Liver (tissue), 9 donors: Measurements from ENCODE around the gene BAZ2B. TPM values are rescaled to one million over a fixed set of nuclear protein-coding genes. Genes with fewer than 3 reads are reported as not detected.
A peak's percentile ranks its signal among the peaks of the same experiment; 100 is the strongest.

Source experiments
- DNase-seq: peaks from one replicate; pipeline ENCODE4 v3.0.0-alpha.2; 2017; ENCODE audit warnings: low spot score
- H3K27ac ChIP-seq, 2 donors: one replicate each; pipeline ENCODE4 v1.7.0; 2013; ENCODE audit warnings: inconsistent platforms in 2 of 2, low read length in 2 of 2, control low read depth in 1 of 2, low read depth in 1 of 2, mild to moderate bottlenecking in 1 of 2
- H3K27me3 ChIP-seq, 4 donors: one replicate each; pipeline versions ENCODE4 v1.6.1 to v1.7.0; 2013; ENCODE audit warnings: low read length in 3 of 4, inconsistent platforms in 1 of 4, mild to moderate bottlenecking in 1 of 4, moderate library complexity in 1 of 4; ENCODE audit not compliant: control insufficient read depth in 4 of 4, insufficient read depth in 4 of 4
- H3K36me3 ChIP-seq, 4 donors: one replicate each; pipeline versions ENCODE4 v1.6.1 to v1.7.0; 2013; ENCODE audit warnings: low read length in 3 of 4, mild to moderate bottlenecking in 3 of 4, low read depth in 1 of 4, moderate library complexity in 1 of 4; ENCODE audit not compliant: control insufficient read depth in 4 of 4, insufficient read depth in 3 of 4
- H3K4me1 ChIP-seq, 4 donors: one replicate each; pipeline versions ENCODE4 v1.6.1 to v1.7.0; 2013; ENCODE audit warnings: low read length in 3 of 4, mild to moderate bottlenecking in 3 of 4, moderate library complexity in 1 of 4; ENCODE audit not compliant: control insufficient read depth in 4 of 4, insufficient read depth in 4 of 4
- H3K4me3 ChIP-seq, 3 donors: one replicate each; pipeline versions ENCODE4 v1.6.1 to v1.7.0; 2013; ENCODE audit warnings: low read length in 3 of 3, control low read depth in 1 of 3, low read depth in 1 of 3, mild to moderate bottlenecking in 1 of 3
- H3K9ac ChIP-seq, 2 donors: one replicate each; pipeline ENCODE4 v1.7.0; 2013; ENCODE audit warnings: low read length in 2 of 2, mild to moderate bottlenecking in 2 of 2, moderate library complexity in 2 of 2, control low read depth in 1 of 2, low read depth in 1 of 2
- H3K9me3 ChIP-seq, 4 donors: one replicate each; pipeline versions ENCODE4 v1.6.1 to v1.7.0; 2013; ENCODE audit warnings: low read length in 3 of 4; ENCODE audit not compliant: control insufficient read depth in 4 of 4
- CTCF ChIP-seq: fragments of 150-350 bp; IDR thresholded peaks from 2 replicates; pipeline ENCODE4 v1.5.1; 2017; ENCODE audit warnings: improper control_type of control experiment, low read depth, low read length; ENCODE audit not compliant: missing input control
- FOXA1 ChIP-seq: IDR thresholded peaks from 2 replicates; pipeline ENCODE4 v1.6.1; 2016; ENCODE audit warnings: antibody characterized with exemption
- FOXA2 ChIP-seq: IDR thresholded peaks from 2 replicates; pipeline ENCODE4 v1.6.1; 2016; ENCODE audit warnings: antibody characterized with exemption
- HNF4A ChIP-seq, 2 donors: conservative IDR thresholded peaks; 2 replicates each; pipeline ENCODE4 v1.6.1; 2016; ENCODE audit warnings: antibody characterized with exemption in 2 of 2, mild to moderate bottlenecking in 2 of 2
- HNF4G ChIP-seq: IDR thresholded peaks from 2 replicates; pipeline ENCODE4 v1.6.1; 2016; ENCODE audit warnings: antibody characterized with exemption
- JUND ChIP-seq, 2 donors: IDR thresholded peaks; 2 replicates each; pipeline ENCODE4 v1.6.1; 2016; ENCODE audit warnings: antibody characterized with exemption in 2 of 2
- REST ChIP-seq: IDR thresholded peaks from 2 replicates; pipeline ENCODE4 v1.6.1; 2016; ENCODE audit warnings: antibody characterized with exemption, mild to moderate bottlenecking
- SP1 ChIP-seq: IDR thresholded peaks from 2 replicates; pipeline ENCODE4 v1.6.1; 2018; ENCODE audit warnings: antibody characterized with exemption, mild to moderate bottlenecking
- TAF1 ChIP-seq: conservative IDR thresholded peaks from 2 replicates; pipeline ENCODE4 v1.6.1; 2016; ENCODE audit warnings: antibody characterized with exemption, mild to moderate bottlenecking
- WGBS: extraction: QIAGEN DNeasy Blood & Tissue Kit; methylation state at CpG from one replicate; pipeline ENCODE4 v1.1.7; 2013; 5-methylcytosine and 5-hydroxymethylcytosine counted together
- polyA plus RNA-seq, 2 donors: library from polyadenylated mRNA; stranded (reverse) in 1 of 2; unstranded in 1 of 2; fragments of 200-250 nt in 1 of 2; fragments of >200 nt in 1 of 2; fragmentation: Nextera tagmentation in 1 of 2; extraction: Ambion mirVana in 1 of 2; gene quantifications; one replicate each; pipeline versions ENCODE4 v1.2.1 to v1.2.3, GENCODE V29; 2013 to 2015
- total RNA-seq, 2 donors: library from RNA; depleted of rRNA; stranded (reverse); fragments of >200 nt; gene quantifications; one replicate each; pipeline ENCODE4 v1.2.3, GENCODE V29; 2014
- TF ChIP-seq, protein P1 (sequence below): IDR thresholded peaks from 2 replicates; pipeline ENCODE4 v1.6.1; 2016; ENCODE audit warnings: antibody characterized with exemption
- donor health status: healthy.
- donor health status: healthy.
- donor health status: healthy.
- donor health status: healthy.
- donor health status: healthy.

Gene BAZ2B, protein sequence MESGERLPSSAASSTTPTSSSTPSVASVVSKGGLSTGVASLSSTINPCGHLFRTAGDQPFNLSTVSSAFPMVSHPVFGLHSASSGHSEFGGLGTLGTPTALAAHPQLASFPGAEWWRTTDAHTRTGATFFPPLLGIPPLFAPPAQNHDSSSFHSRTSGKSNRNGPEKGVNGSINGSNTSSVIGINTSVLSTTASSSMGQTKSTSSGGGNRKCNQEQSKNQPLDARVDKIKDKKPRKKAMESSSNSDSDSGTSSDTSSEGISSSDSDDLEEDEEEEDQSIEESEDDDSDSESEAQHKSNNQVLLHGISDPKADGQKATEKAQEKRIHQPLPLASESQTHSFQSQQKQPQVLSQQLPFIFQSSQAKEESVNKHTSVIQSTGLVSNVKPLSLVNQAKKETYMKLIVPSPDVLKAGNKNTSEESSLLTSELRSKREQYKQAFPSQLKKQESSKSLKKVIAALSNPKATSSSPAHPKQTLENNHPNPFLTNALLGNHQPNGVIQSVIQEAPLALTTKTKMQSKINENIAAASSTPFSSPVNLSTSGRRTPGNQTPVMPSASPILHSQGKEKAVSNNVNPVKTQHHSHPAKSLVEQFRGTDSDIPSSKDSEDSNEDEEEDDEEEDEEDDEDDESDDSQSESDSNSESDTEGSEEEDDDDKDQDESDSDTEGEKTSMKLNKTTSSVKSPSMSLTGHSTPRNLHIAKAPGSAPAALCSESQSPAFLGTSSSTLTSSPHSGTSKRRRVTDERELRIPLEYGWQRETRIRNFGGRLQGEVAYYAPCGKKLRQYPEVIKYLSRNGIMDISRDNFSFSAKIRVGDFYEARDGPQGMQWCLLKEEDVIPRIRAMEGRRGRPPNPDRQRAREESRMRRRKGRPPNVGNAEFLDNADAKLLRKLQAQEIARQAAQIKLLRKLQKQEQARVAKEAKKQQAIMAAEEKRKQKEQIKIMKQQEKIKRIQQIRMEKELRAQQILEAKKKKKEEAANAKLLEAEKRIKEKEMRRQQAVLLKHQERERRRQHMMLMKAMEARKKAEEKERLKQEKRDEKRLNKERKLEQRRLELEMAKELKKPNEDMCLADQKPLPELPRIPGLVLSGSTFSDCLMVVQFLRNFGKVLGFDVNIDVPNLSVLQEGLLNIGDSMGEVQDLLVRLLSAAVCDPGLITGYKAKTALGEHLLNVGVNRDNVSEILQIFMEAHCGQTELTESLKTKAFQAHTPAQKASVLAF (N-terminal part only)
- 10 to 100 TPM; 24.7 to 61.0 TPM for total RNA-seq
- polyA plus RNA-seq = 10 to 100 TPM in 1 of 2 donors, 1 to 10 TPM in 1; 6.7 to 25.2 TPM

DNA sequence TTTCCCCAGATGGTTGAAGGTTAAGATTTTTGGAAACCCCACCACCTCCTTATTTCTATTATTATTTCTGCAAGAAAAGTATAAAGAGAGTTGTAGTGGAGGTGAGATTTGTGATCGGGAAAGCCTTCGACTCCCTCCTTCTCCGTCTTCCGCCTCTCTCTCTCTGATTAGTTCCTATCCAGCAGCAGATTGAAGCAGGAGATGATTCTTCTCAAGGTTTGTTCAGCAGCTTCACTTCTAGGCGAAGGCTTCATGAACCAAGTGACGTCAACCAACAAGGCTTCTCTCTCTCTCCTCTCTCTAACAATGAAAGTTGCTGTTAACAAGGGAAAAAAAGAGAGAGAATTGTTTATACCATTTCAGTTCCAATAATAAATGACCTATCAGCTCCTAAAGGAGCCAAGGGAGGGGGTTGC lies at the start of gene BAZ2B:
BAZ2B (minus strand) TSS at position 263 of the 416 bp plus-strand sequence. CDS start 137,829 bp downstream, outside the sequence.
- no peaks in the 10 kb centered on the region for H3K27me3 ChIP-seq
- no peaks in the 10 kb centered on the region for H3K36me3 ChIP-seq
- 7% methylated on average over 6 of the region's 6 CpGs for WGBS
- peak in 1 of 2 donors; percentile 51 for TF ChIP-seq JUND (IDR thresholded peaks at IDR 0.05)
- TF ChIP-seq, protein P1, sequence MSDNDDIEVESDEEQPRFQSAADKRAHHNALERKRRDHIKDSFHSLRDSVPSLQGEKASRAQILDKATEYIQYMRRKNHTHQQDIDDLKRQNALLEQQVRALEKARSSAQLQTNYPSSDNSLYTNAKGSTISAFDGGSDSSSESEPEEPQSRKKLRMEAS = no peak
- peak; percentile 79 for TF ChIP-seq TAF1
- no peaks in the 10 kb centered on the region for H3K9me3 ChIP-seq
- peak within 1 kb of the TSS; percentile 97 for H3K9ac ChIP-seq
- H3K4me3 ChIP-seq = peak within 1 kb of the TSS; percentile 66 to 87 (median 76)
- DNase-seq = no peak
- peak within 1 kb of the TSS; percentile 99 to 100 for H3K27ac ChIP-seq
- H3K4me1 ChIP-seq = peaks cover 0 to 24% (median 10%) of the 10 kb centered on the region in 4 donors

- Histone ChIP-seq H3K27ac (no peak overlapping the region), H3K4me3 (no peak overlapping the region), H3K9ac (no peak overlapping the region)
Observed at GRCh38 chr2:159661286-159661685, 44.9 kb upstream of the BAZ2B start.

More at GRCh38 chr2:159661286-159661685, 44.9 kb upstream of the BAZ2B start:
- Histone ChIP-seq H3K9me3 (no peaks in the 10 kb centered on the region), H3K36me3 (no peaks in the 10 kb centered on the region), H3K4me1 (peaks cover 0 to 11% (median 5%) of the 10 kb centered on the region in 4 donors), H3K27me3 (no peaks in the 10 kb centered on the region)
- no peak for DNase-seq
- TF ChIP-seq HNF4G = no peak
- no peak for TF ChIP-seq CTCF
- no peak for TF ChIP-seq HNF4A (conservative IDR thresholded peaks at IDR 0.05)
- TF ChIP-seq FOXA1 = no peak
- no peak for TF ChIP-seq FOXA2
- TF ChIP-seq REST = no peak
- no peak for TF ChIP-seq SP1
- TF ChIP-seq JUND (IDR thresholded peaks at IDR 0.05) = no peak
